HTERT RPE-1 (cell line): ENCODE data around the gene CACNA1B.

ENCODE experiments used
- in situ Hi-C: fragments of 300-500 bp; cut with MboI; formaldehyde crosslinking; loops from 4 replicates; pipeline ENCODE4 v1.14.3; 2020; ENCODE audit warnings: low sequenced_read_pairs

Gene CACNA1B

GRCh38 chr9:137959641-137960411 is 82.2 kb downstream of the CACNA1B start:
- in situ Hi-C loops: no loop called here

GRCh38 chr9:137960496-137960895 is 82.9 kb downstream of the CACNA1B start:
- in situ Hi-C loops: no loop called here

GRCh38 chr9:137963525-137963924 is 85.9 kb downstream of the CACNA1B start:
- in situ Hi-C loops: no loop called here

GRCh38 chr9:137965177-137965795 is 87.7 kb downstream of the CACNA1B start:
- in situ Hi-C loops: no loop called here

DNA sequence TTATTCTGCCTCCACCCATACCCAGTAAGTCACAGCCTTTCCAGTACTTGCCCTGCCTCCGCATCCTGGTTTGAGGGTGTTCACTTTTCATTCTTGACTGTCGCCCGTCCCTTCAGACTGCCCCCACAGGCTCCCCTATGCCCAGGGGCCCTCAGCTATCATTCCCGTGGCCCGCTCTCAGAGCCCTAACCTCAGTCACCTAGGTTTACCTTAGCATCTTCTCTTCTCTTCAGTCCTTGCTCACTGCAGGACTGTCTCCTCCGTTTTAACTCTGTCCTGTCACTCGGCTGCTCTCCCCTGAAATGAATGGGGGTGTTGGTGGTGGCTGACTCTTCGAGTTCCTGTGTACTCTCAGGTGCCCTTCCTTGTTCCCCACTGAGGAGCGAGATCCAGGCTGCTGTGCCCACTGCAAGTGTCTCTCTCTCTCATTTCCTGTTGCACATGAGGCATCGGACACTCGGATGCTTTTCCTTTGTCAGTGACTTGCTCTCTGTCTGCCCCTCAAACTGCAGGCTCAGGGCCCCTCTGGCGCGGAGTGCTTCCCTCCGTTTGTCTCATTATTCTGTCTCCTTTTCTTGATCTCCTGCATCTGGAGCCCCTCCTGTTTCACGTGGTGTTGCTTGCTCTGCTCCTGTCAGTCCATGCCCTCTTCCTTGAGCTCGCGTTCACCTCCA is 89.8 kb downstream of the CACNA1B start:
- in situ Hi-C loops: no loop called here

GRCh38 chr9:137968235-137968634 is 90.7 kb downstream of the CACNA1B start:
- in situ Hi-C loops: no loop called here

- in situ Hi-C loops: no loop called here
Observed at GRCh38 chr9:137969008-137969407, 91.4 kb downstream of the CACNA1B start.

DNA sequence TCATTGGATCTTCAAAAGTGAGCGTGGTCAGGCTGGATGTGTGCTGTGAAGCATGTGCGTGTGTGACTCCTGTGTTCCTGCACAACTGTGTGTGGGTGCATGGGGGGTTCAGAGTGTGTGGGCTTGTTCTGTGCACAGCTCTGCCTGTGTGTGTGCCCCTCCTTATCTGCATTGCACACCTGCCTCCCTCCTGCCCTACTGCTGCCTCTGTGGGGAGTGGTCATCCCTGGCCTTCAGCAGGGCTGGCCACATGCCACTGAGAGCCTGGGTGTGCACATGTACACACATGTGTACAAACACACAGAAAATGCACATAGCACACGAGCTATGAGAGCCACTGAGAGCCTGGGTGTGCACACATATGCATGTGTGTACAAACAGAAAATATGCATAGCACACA is 92.1 kb downstream of the CACNA1B start:
- in situ Hi-C loops: no loop called here

GRCh38 chr9:137970098-137970497 is 92.5 kb downstream of the CACNA1B start:
- in situ Hi-C loops: no loop called here

GRCh38 chr9:137970686-137971476 is 93.3 kb downstream of the CACNA1B start:
- in situ Hi-C loops: no loop called here

DNA sequence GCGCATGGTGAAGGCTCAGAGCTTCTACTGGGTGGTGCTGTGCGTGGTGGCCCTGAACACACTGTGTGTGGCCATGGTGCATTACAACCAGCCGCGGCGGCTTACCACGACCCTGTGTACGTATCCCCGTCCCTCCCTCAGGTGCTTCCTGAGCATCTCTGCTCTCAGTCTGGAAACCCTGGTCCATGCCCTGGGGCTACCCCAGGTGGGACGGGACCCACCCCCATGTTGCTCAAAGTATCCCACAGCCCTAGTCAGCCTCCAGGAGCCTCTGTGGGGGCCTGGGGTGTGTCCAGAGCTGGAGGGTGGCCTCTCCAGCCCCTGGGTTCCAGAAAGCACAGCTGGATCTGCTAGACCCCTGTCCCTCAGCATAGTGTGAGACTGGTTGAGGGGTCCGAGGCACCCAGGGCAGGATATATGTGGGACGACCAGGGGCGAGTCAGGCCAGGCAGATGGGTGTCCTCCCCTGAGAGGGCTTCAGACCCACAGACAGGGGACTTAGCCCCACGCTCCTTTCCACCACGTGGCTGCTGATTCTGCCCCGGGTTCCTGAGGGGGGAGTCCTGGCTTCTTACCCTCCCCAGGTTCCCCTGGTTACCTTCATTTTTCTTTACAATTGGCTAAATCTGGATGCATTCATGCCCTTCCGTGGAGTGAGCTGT is 94.0 kb downstream of the CACNA1B start:
- in situ Hi-C loops: no loop called here

GRCh38 chr9:137972355-137972987 is 94.9 kb downstream of the CACNA1B start:
- in situ Hi-C loops: no loop called here

DNA sequence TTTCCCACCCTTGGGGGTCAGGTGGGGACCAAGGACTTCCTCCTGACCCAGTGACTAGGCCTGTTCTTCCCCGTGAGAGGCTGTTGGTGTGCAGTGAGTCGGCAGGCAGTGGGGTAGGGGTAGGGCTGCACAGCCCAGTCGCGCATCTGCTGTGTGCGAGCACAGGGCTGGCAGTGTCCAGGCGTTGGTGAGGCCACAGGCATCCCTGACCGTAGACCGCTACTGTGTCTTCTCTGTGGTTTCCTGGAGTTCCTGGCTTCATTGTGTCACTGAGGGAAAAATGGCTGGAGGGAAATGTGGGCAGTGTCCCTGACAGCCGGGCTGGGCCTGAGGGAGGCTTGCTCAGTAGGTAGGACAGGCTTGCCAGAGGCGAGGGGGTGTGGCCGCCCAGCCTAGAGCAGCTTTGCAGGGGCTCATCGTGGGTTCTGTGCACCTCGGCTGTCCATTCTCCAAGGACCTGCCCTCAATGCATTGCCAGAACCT is 95.4 kb downstream of the CACNA1B start:
- in situ Hi-C loops: no loop called here

DNA sequence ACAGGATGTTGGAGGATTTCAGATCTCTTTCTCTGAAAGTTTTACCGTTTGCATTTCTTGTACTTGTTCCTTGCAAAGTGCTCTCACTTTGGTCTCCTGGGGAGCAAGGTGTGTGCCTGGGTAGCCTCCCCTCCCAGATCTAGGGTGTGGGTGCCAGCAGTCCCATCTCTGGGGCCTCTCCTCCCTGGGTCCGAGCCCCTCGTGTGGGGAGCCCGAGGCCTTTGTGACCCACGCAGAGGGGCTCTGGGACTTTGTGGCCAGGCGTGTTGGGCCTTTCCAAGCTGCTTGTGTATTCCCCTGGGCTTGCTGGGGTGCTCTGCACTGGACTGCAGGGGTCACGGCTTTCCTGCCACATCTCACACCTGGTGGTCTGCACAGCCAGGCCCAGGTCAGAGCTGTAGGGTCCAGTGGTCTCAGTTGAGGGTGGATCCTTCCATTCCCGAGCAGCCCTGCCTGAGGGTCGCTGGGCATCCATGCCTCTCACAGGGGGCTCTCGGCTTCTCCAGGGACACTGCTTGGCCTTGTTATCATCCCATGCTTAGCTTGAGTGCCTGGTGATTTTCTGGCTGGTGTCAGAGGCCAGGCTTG is 96.3 kb downstream of the CACNA1B start:
- in situ Hi-C loops: no loop called here

DNA sequence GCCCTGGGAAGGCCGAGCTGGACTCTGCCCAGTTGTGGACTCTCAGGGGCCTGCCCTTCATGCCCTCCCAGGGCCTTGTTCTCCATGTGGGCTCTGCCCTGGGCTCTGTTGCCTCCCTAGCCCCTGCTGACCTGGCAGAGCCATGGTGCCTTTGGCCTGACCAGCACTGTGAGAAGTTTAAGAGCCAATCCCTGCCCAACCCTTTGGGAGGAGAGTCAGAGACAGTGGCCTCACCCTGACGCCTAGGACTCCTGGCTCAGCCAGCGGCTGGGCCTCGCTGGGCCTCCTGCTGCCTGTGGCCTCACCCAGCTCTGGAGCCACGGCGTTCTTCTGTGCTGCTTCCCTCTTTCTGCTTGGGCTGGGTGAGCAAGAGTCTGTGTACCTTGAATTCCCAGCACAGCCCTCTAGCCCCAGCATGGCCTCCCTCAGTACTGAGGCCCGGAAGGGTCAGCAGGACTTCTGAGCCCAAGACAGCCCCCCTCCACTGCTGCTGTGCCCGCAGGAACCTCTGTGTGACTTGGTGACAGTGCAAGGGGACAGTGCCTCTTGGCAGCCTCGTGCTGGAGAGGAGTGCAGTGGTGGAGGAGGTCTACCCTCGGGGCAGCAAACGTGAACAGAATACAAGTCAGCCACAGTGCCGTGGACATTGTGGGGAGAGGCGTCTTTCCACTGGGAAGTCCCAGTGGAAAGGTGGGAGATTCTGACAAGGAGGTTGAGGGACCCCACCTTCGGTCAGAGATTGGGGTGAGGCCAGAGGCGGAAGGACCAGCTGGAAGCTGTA is 97.4 kb downstream of the CACNA1B start:
- in situ Hi-C loops: no loop called here

DNA sequence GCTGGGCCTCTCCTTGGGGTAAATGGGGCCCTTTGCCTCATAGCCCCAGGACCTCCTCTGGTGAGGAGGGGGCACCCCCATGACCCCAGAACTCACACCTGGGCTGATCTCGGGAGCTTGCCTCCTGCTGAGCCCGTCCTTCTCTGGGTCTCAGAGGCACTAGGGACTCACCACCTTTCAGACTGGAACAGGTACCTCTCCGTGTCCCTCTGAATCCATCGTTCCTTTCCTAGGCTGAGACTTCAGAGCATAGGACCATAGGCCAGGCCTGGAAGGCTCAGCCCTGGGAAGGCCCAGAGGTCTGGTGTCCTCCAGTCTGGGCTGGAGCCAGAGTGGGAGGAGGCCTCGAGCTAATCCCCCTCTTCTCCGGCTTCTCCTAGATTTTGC is 97.9 kb downstream of the CACNA1B start:
- in situ Hi-C loops: no loop called here

GRCh38 chr9:137975936-137976565 is 98.5 kb downstream of the CACNA1B start:
- in situ Hi-C loops: no loop called here

DNA sequence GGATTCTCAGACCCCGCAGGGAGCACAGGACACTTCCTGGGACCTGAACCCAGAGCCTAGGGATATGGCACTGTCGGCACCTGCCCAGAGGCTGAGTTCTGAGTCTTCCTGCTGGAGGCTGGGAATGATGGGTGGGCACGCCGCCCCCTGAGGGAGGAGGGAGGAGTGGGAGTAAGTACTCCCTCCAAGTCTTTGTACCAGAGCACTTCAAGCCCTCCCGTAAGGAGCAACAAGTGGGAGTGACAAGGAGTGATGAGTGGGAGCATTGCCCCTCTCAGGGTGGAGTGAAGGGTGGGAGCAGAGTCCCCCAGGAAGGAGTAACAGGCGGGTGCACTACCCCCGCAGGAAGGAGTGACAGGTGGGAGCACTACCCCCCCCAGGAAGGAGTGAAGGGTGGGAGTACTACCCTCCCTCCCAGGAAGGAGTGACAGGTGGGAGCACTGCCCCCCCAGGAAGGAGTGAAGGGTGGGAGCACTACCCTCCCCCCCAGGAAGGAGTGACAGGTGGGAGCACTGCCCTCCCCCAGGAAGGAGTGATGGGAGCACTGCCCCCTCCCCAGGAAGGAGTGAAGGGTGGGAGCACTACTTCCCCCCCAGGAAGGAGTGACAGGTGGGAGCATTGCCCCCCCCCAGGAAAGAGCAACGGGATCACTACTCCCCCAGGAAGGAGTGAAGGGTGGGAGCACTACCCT is 100.1 kb downstream of the CACNA1B start:
- in situ Hi-C loops: no loop called here
